Endothelial cell of umbilical vein (primary cell): Measurements from ENCODE around the gene XPO5.

Source experiments
- CTCF ChIP-seq, 2 donors: IDR thresholded peaks; 1 replicate in 1 of 2; 2 replicates in 1 of 2; pipeline ENCODE4 v1.5.1; 2011; ENCODE audit warnings: low read length in 2 of 2, mild to moderate bottlenecking in 2 of 2, moderate library complexity in 2 of 2, control low read depth in 1 of 2, inconsistent platforms in 1 of 2, low read depth in 1 of 2; ENCODE audit not compliant: insufficient read depth in 1 of 2; ENCODE audit errors: extremely low read depth in 1 of 2
- EZH2 ChIP-seq: IDR thresholded peaks from 2 replicates; pipeline ENCODE4 v1.6.1; 2012; ENCODE audit warnings: borderline replicate concordance, low read depth, mild to moderate bottlenecking, moderate library complexity, low read length, inconsistent platforms; ENCODE audit not compliant: severe bottlenecking
- GATA2 ChIP-seq: IDR thresholded peaks from 2 replicates; pipeline ENCODE4 v1.7.0; 2011; ENCODE audit warnings: low read depth, mild to moderate bottlenecking, moderate library complexity, mixed read lengths, low read length; ENCODE audit not compliant: insufficient read length, insufficient read depth
- JUN ChIP-seq: IDR thresholded peaks from 2 replicates; pipeline ENCODE4 v1.6.1; 2011; ENCODE audit warnings: borderline replicate concordance, low read depth; ENCODE audit not compliant: insufficient read length, insufficient read depth
- MAX ChIP-seq: IDR thresholded peaks from 2 replicates; pipeline ENCODE4 v1.6.1; 2011; ENCODE audit not compliant: insufficient read depth, insufficient read length
- POLR2A ChIP-seq: IDR thresholded peaks from 2 replicates; pipeline ENCODE4 v1.6.1; 2012; ENCODE audit warnings: low read depth, mild to moderate bottlenecking, control low read depth, low read length
- POLR2AphosphoS5 ChIP-seq: IDR thresholded peaks from 2 replicates; pipeline ENCODE4 v1.6.1; 2012; ENCODE audit warnings: low read depth, mild to moderate bottlenecking, control low read depth, low read length, moderate library complexity; ENCODE audit not compliant: insufficient read depth

- TF ChIP-seq CTCF (IDR thresholded peaks at IDR 0.05; ENCODE audit: extremely low read depth in 1 of 2, insufficient read depth in 1 of 2, low read depth in 1 of 2, low read length in 2 of 2) (no peak), POLR2AphosphoS5 (peak; percentile 99), EZH2 (no peak), MAX (peak; percentile 37), POLR2A (peak; percentile 100), JUN (no peak), GATA2 (no peak)
Measured at GRCh38 chr6:43575772-43576551, at the start of gene XPO5, which contains the start of gene POLH.
